ENCODE data around the gene SLC30A7.
"Not testable (repeated sequence)": the region's sequence is repeated elsewhere in the genome, so short reads cannot be mapped to it uniquely, and the experiment has no call there.

Gene SLC30A7

GRCh38 chr1:100941580-100942216, 45.8 kb downstream of the SLC30A7 start:
- DNase-seq = no peak

GRCh38 chr1:100942304-100943046, 46.6 kb downstream of the SLC30A7 start:
- DNase-seq = no peak

- DNase-seq = no peak
These were observed 47.6 kb downstream of the SLC30A7 start for GRCh38 chr1:100943533-100943932.

- not testable (repeated sequence) for DNase-seq
These were observed 50.2 kb downstream of the SLC30A7 start for GRCh38 chr1:100946064-100946463.

- DNase-seq = not testable (repeated sequence)
These were observed 51.9 kb downstream of the SLC30A7 start for GRCh38 chr1:100947816-100948215.

- not testable (repeated sequence) for DNase-seq
These were observed 53.0 kb downstream of the SLC30A7 start for GRCh38 chr1:100948721-100949405.

GRCh38 chr1:100949515-100950158, 53.7 kb downstream of the SLC30A7 start:
- DNase-seq = not testable (repeated sequence)

GRCh38 chr1:100950337-100950736, 54.4 kb downstream of the SLC30A7 start:
- DNase-seq = no peak

GRCh38 chr1:100950781-100951180, 54.9 kb downstream of the SLC30A7 start:
- no peak for DNase-seq

GRCh38 chr1:100952104-100952745, 56.3 kb downstream of the SLC30A7 start:
- DNase-seq = no peak

- DNase-seq = peak in 1 of 2 donors; percentile 57
These were observed 57.1 kb downstream of the SLC30A7 start for GRCh38 chr1:100952970-100953369.

- no peak for DNase-seq
These were observed 58.3 kb downstream of the SLC30A7 start for GRCh38 chr1:100953960-100954730.

GRCh38 chr1:100955322-100955721, 59.4 kb downstream of the SLC30A7 start:
- no peak for DNase-seq

GRCh38 chr1:100959502-100960060, 63.7 kb downstream of the SLC30A7 start:
- DNase-seq = no peak

GRCh38 chr1:100960098-100960497, 64.2 kb downstream of the SLC30A7 start:
- DNase-seq = no peak

GRCh38 chr1:100968621-100969020, 72.7 kb downstream of the SLC30A7 start:
- DNase-seq = no peak

GRCh38 chr1:100969327-100969726, 73.4 kb downstream of the SLC30A7 start:
- DNase-seq = no peak

- no peak for DNase-seq
These were observed 75.1 kb downstream of the SLC30A7 start for GRCh38 chr1:100971021-100971420.

- no peak for DNase-seq
These were observed 76.3 kb downstream of the SLC30A7 start for GRCh38 chr1:100972185-100972584.

GRCh38 chr1:100976936-100977335, 81.0 kb downstream of the SLC30A7 start:
- no peak for DNase-seq

- no peak for DNase-seq
These were observed 83.7 kb downstream of the SLC30A7 start for GRCh38 chr1:100979631-100980030.

- no peak for DNase-seq
These were observed 86.9 kb downstream of the SLC30A7 start for GRCh38 chr1:100982793-100983192.

Measured in bone marrow (tissue), 2 donors.